Uterus (tissue), 4 donors: ENCODE measurements around the gene RALGPS2. TPM values are rescaled to one million over a fixed set of nuclear protein-coding genes. Genes with fewer than 3 reads are reported as not detected.

Experiments
- DNase-seq, 2 donors: peaks; one replicate each; pipeline ENCODE4 v3.0.0-alpha.2; 2019 to 2020
- H3K27ac ChIP-seq, 2 donors: fragments of 200-600 bp; sonication (generic); 1 replicate in 1 of 2; 2 replicates in 1 of 2; pipeline ENCODE4 v1.5.1; 2016 to 2018
- H3K27me3 ChIP-seq, 2 donors: fragments of 200-600 bp; sonication (generic); one replicate each; pipeline ENCODE4 v1.5.1; 2018 to 2019; ENCODE audit warnings: control low read depth in 1 of 2
- H3K36me3 ChIP-seq, 2 donors: fragments of 200-600 bp; sonication (generic); one replicate each; pipeline ENCODE4 v1.5.1; 2019; ENCODE audit warnings: control low read depth in 1 of 2
- H3K4me1 ChIP-seq, 2 donors: fragments of 200-600 bp; sonication (generic); one replicate each; pipeline ENCODE4 v1.5.1; 2018 to 2019; ENCODE audit warnings: control low read depth in 1 of 2
- H3K4me3 ChIP-seq, 2 donors: fragments of 200-600 bp; sonication (generic); 1 replicate in 1 of 2; 2 replicates in 1 of 2; pipeline ENCODE4 v1.5.1; 2018 to 2019; ENCODE audit warnings: mild to moderate bottlenecking in 1 of 2
- H3K9me3 ChIP-seq, 2 donors: fragments of 200-600 bp; sonication (generic); one replicate each; pipeline ENCODE4 v1.5.1; 2019; ENCODE audit warnings: control low read depth in 1 of 2
- POLR2A ChIP-seq, 2 donors: fragments of 450-650 bp; IDR thresholded peaks; one replicate each; pipeline ENCODE4 v1.6.1; 2016; ENCODE audit warnings: antibody characterized with exemption in 2 of 2, mild to moderate bottlenecking in 1 of 2, moderate library complexity in 1 of 2
- intact Hi-C: fragments of 100-400 bp; cut with DNase I; formaldehyde crosslinking; loops from one replicate; pipeline ENCODE4 v1.15.1; 2023; ENCODE audit warnings: low total_unique reads
- total RNA-seq, 4 donors: library from RNA; depleted of rRNA in 3 of 4; stranded (reverse); fragments of >200 nt in 3 of 4; gene quantifications; one replicate each; pipeline versions ENCODE4 v1.1.0 to v1.2.4, GENCODE V29; 2014 to 2023
- TF ChIP-seq, protein P1 (sequence below), 4 experiments: fragments of 200-600 bp in 2 of 4; fragments of 450-650 bp in 2 of 4; sonication (generic) in 2 of 4; IDR thresholded peaks; one replicate each; pipeline ENCODE4 v1.5.1; 2016 to 2019; ENCODE audit warnings: antibody characterized with exemption in 4 of 4, mild to moderate bottlenecking in 2 of 4, moderate library complexity in 1 of 4
- donor health status: DM: yes; HTN: yes; CAD: no.

Gene RALGPS2
- total RNA-seq, 4 donors from 2014 or later, result 4.9 to 109 (median 24.7) TPM

DNA sequence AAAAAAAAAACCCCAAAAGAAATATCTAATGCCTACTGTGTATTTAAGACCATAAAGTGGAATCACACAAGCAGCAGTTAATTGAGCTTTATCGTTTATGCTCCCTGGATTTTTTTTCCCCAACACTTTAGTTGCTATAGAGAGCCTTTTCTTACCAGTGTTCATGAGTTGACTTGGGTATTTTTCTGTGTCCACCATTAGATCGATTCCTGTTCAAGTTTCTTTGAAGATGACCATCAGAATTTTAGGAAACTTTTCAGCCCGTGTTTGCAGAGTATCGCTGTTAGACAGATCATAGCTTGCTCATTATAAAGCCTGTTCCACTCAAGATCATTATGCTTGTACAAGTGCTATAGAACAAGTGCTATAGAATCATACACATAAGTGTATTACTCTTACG lies 1.5 kb downstream of the RALGPS2 start:
- Histone ChIP-seq H3K27me3 (no peaks in the 10 kb centered on the region), H3K4me1 (no peaks in the 10 kb centered on the region), H3K27ac (peak overlapping the region; percentile 84 to 91), H3K36me3 (no peaks in the 10 kb centered on the region), H3K9me3 (no peaks in the 10 kb centered on the region), H3K4me3 (peak overlapping the region; percentile 60 to 71)
- intact Hi-C loops, result no loop called here
- DNase-seq, result no peak
- TF ChIP-seq POLR2A (IDR thresholded peaks at IDR 0.05), result no peak
- TF ChIP-seq, protein P1, sequence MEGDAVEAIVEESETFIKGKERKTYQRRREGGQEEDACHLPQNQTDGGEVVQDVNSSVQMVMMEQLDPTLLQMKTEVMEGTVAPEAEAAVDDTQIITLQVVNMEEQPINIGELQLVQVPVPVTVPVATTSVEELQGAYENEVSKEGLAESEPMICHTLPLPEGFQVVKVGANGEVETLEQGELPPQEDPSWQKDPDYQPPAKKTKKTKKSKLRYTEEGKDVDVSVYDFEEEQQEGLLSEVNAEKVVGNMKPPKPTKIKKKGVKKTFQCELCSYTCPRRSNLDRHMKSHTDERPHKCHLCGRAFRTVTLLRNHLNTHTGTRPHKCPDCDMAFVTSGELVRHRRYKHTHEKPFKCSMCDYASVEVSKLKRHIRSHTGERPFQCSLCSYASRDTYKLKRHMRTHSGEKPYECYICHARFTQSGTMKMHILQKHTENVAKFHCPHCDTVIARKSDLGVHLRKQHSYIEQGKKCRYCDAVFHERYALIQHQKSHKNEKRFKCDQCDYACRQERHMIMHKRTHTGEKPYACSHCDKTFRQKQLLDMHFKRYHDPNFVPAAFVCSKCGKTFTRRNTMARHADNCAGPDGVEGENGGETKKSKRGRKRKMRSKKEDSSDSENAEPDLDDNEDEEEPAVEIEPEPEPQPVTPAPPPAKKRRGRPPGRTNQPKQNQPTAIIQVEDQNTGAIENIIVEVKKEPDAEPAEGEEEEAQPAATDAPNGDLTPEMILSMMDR (IDR thresholded peaks at IDR 0.05), result no peak

DNA sequence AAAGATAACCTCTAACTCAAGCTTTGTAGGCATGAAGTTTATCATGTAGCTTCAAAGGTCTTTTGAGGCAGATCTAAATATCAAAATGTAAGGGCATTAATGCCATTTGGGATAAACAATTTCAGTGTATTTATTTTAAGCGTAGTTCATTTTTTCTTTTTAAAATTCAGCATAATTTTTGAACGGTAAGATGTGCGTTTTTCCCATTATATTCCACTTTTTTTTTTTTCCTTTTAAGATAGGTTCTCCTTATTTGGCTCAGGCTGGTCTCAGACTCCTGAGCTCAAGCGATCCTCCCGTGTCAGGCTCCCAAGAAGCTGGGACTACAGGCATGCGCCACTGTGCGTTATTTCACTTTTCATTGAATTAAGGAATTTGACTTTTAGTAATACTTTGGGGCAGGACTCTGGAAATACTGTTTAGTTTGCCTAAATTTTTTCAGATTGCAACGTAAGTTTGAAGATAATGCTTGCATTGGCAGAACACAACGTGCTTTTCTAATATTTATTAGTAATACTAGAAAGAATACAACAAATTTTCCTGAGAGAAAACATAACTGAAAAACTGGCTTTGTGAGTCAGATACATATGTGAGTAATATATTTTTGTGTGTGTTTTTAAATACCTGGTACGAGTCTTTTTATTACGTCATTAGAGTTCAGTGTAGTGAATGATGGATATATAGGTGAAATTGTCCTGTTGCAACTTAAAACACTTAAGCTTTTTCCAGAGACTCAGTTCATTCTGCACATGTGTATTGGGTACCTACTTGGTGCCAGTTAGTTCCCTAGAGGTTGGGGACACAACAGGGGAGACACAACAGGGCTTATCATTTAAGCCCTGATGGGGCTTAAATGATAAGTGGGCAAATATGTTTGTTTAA lies 2.2 kb downstream of the RALGPS2 start:
- no peaks in the 10 kb centered on the region for H3K36me3 ChIP-seq
- no peaks in the 10 kb centered on the region for H3K9me3 ChIP-seq
- intact Hi-C loops, result no loop called here
- peak overlapping the region in 1 of 2 donors; percentile 60 for H3K4me3 ChIP-seq
- H3K27ac ChIP-seq, result peak overlapping the region; percentile 84 to 91
- H3K27me3 ChIP-seq, result no peaks in the 10 kb centered on the region
- peak in 1 of 2 donors; percentile 18 for DNase-seq
- no peaks in the 10 kb centered on the region for H3K4me1 ChIP-seq
- TF ChIP-seq, protein P1 (IDR thresholded peaks at IDR 0.05), result no peak
- TF ChIP-seq POLR2A (IDR thresholded peaks at IDR 0.05), result no peak

DNA sequence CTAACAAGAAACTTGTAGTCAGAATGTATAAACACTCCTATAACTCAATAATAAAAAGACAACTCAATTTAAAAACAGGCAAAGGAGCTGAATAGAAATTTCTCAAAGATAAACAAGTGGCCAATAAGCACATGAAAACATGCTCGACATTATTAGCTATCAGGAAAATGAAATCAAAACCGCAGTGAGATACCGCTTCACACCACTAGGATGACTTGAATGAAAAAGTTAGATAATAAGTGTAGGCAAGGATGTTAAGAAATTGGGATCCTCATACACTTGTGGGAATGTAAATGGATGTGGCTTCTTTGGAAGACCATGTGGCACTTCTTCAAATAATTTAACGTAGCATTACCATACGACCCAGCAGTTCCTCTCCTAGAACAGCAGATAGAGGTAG lies 8.9 kb downstream of the RALGPS2 start:
- Histone ChIP-seq H3K4me3 (no peak overlapping the region), H3K36me3 (no peaks in the 10 kb centered on the region), H3K27ac (no peak overlapping the region), H3K9me3 (no peaks in the 10 kb centered on the region), H3K27me3 (no peaks in the 10 kb centered on the region), H3K4me1 (no peaks in the 10 kb centered on the region)
- DNase-seq, result no peak
- TF ChIP-seq, protein P1 (IDR thresholded peaks at IDR 0.05), result no peak
- TF ChIP-seq POLR2A (IDR thresholded peaks at IDR 0.05), result no peak
- intact Hi-C loops, result no loop called here

DNA sequence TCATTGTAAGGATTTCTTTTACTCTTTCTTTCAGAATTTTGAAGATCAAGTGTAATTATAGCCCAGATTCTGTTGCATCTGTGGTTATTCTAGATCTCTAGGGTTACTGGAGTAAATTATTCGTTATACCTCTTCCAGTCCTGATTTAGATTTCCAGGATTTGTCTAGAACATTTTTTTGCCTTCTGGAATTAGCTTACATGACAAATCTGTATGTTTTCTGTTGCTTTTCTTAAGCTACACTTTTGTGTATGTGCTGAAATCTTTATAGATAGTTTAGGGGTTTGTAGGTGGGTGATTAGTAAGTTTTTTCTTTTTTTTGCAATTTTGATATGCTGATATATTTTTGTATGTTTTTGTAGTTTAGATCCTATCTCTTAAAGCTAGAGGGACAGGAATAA lies 13.7 kb downstream of the RALGPS2 start:
- TF ChIP-seq, protein P1 (IDR thresholded peaks at IDR 0.05), result no peak
- TF ChIP-seq POLR2A (IDR thresholded peaks at IDR 0.05), result no peak
- no peak for DNase-seq
- Histone ChIP-seq H3K9me3 (no peaks in the 10 kb centered on the region), H3K27me3 (no peaks in the 10 kb centered on the region), H3K4me3 (no peak overlapping the region), H3K27ac (no peak overlapping the region), H3K36me3 (no peaks in the 10 kb centered on the region), H3K4me1 (no peaks in the 10 kb centered on the region)
- intact Hi-C loops, result no loop called here

DNA sequence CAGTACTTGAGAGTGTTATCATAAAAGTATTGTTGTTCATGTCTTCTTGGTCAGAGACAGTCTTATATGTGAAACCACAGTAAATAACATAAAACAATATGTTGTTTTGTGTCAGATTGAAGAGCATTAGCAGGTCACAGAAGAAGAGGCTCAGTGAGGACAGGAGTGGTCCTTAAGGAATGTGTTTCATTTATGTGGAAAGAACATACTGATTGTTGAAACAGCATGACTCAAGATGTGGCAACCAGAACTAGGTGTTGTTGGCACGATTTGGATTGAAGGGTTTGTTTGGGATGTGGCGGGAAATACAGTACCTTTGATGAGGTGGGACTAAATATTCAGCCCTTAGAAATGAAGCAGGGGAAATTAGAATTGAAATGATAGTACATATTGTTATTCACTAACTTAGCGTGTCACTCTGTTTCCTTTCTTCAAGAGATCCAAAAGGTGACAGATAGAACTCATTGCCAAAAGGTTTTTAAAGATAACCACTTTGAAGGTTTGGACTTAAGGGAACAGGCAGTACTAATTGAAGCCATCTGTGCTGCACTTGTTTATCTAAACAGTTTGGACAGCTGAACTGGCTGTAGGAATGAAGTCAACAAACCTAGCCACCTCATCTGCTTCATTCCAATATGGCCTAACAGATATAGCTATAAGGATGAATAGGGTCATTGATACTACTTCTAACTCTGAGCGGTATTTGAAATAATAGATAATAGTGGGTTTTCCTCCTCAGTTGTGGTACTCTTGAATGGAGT lies 14.4 kb downstream of the RALGPS2 start:
- TF ChIP-seq, protein P1 (IDR thresholded peaks at IDR 0.05), result no peak
- no peak for TF ChIP-seq POLR2A (IDR thresholded peaks at IDR 0.05)
- H3K36me3 ChIP-seq, result no peaks in the 10 kb centered on the region
- intact Hi-C loops, result no loop called here
- H3K27me3 ChIP-seq, result no peaks in the 10 kb centered on the region
- no peaks in the 10 kb centered on the region for H3K9me3 ChIP-seq
- DNase-seq, result no peak
- H3K27ac ChIP-seq, result no peak overlapping the region
- H3K4me3 ChIP-seq, result no peak overlapping the region
- no peaks in the 10 kb centered on the region for H3K4me1 ChIP-seq
